SK-N-SH (cell line): ENCODE results near the gene IFT172. TPM values are rescaled to one million over a fixed set of nuclear protein-coding genes. Genes with fewer than 3 reads are reported as not detected.

Source experiments
- CTCF ChIA-PET: fragments of 300-600, 350-600 bp; formaldehyde crosslinking; extraction: SDS; loops from one replicate; lab custom pipeline; 2021; lab: Yijun Ruan, JAX
- POLR2A ChIA-PET: fragments of 350-600 bp; sonication (Branson Sonifier 250); formaldehyde crosslinking; extraction: SDS; loops from one replicate; lab custom pipeline; 2020; ENCODE audit warnings: antibody characterized with exemption, inconsistent platforms; lab: Yijun Ruan, JAX
- DNase-seq: peaks from one replicate; pipeline ENCODE4 v3.0.0; 2012
- H2AFZ ChIP-seq: fragments of 200-600 bp; sonication (generic); 2 replicates; pipeline ENCODE4 v1.8.1; 2016; ENCODE audit warnings: antibody characterized with exemption, mild to moderate bottlenecking, low read depth
- H3F3A ChIP-seq: fragments of 200-600 bp; sonication (generic); replicated peaks from 2 replicates; pipeline ENCODE3; 2016; ENCODE audit warnings: antibody characterized with exemption, mild to moderate bottlenecking; ENCODE audit not compliant: insufficient read depth
- H3K27ac ChIP-seq, 2 experiments: fragments of 200-500 bp in 1 of 2; fragments of 200-600 bp in 1 of 2; sonication (Bioruptor generic) in 1 of 2; sonication (generic), shearing (Covaris generic) in 1 of 2; 2 replicates each; pipeline versions ENCODE4 v1.5.1 to v1.6.1; 2014 to 2016; ENCODE audit warnings: low read depth in 2 of 2, inconsistent platforms in 1 of 2, low read length in 1 of 2, mild to moderate bottlenecking in 1 of 2, mixed read lengths in 1 of 2
- H3K27me3 ChIP-seq: fragments of 200-600 bp; sonication (generic), shearing (Covaris generic); 2 replicates; pipeline ENCODE4 v1.6.1; 2016; ENCODE audit warnings: mixed run types; ENCODE audit not compliant: insufficient read depth
- H3K36me3 ChIP-seq, 2 experiments: fragments of 200-500 bp in 1 of 2; fragments of 200-600 bp in 1 of 2; sonication (Bioruptor generic) in 1 of 2; sonication (generic) in 1 of 2; replicated peaks in 1 of 2; 2 replicates each; pipeline versions ENCODE3 to v1.5.1; 2014 to 2016; ENCODE audit warnings: low read length in 1 of 2, mild to moderate bottlenecking in 1 of 2; ENCODE audit not compliant: insufficient read depth in 2 of 2, control insufficient read depth in 1 of 2
- H3K4me1 ChIP-seq, 2 experiments: fragments of 200-500 bp in 1 of 2; fragments of 200-600 bp in 1 of 2; sonication (Bioruptor generic) in 1 of 2; sonication (generic), shearing (Covaris generic) in 1 of 2; 2 replicates each; pipeline versions ENCODE4 v1.5.1 to v1.6.1; 2014 to 2016; ENCODE audit warnings: low read depth in 1 of 2, low read length in 1 of 2, mixed run types in 1 of 2; ENCODE audit not compliant: insufficient read depth in 2 of 2, control insufficient read depth in 1 of 2
- H3K4me2 ChIP-seq: fragments of 200-600 bp; sonication (generic), shearing (Covaris generic); 2 replicates; pipeline ENCODE4 v1.6.1; 2017; ENCODE audit warnings: mixed run types
- H3K4me3 ChIP-seq, 2 experiments: fragments of 200-500 bp in 1 of 2; fragments of 200-600 bp in 1 of 2; sonication (Bioruptor generic) in 1 of 2; sonication (generic), shearing (Covaris generic) in 1 of 2; 2 replicates each; pipeline versions ENCODE4 v1.5.1 to v1.8.1; 2014 to 2016; ENCODE audit warnings: low read depth in 2 of 2, inconsistent platforms in 1 of 2, low read length in 1 of 2, mild to moderate bottlenecking in 1 of 2, mixed read lengths in 1 of 2, moderate library complexity in 1 of 2
- H3K79me2 ChIP-seq: fragments of 200-600 bp; sonication (generic); 2 replicates; pipeline ENCODE4 v1.8.1; 2017; ENCODE audit warnings: mild to moderate bottlenecking; ENCODE audit not compliant: insufficient read depth
- H3K9ac ChIP-seq: fragments of 200-600 bp; sonication (generic); 2 replicates; pipeline ENCODE4 v1.6.1; 2017; ENCODE audit warnings: mixed run types
- H3K9me2 ChIP-seq: fragments of 200-600 bp; sonication (generic); 2 replicates; pipeline ENCODE4 v1.6.1; 2017; ENCODE audit warnings: mixed run types
- H3K9me3 ChIP-seq: fragments of 200-600 bp; sonication (generic); 2 replicates; pipeline ENCODE4 v1.6.1; 2017; ENCODE audit warnings: mixed run types, mild to moderate bottlenecking, moderate library complexity
- H4K20me1 ChIP-seq: fragments of 200-600 bp; sonication (generic); 2 replicates; pipeline ENCODE4 v1.6.1; 2017; ENCODE audit warnings: mild to moderate bottlenecking, mixed run types; ENCODE audit not compliant: insufficient read depth
- EP300 ChIP-seq, 2 experiments: IDR thresholded peaks; 2 replicates each; pipeline versions ENCODE4 v1.4.0 to v1.6.1; 2012; ENCODE audit warnings: borderline replicate concordance in 1 of 2, low read depth in 1 of 2, low read length in 1 of 2
- EZH2phosphoT487 ChIP-seq: fragments of 200-600 bp; sonication (generic); IDR thresholded peaks from 2 replicates; pipeline ENCODE4 v1.6.1; 2017; ENCODE audit warnings: low read depth, mixed run types, mild to moderate bottlenecking, antibody characterized with exemption, moderate library complexity, borderline replicate concordance
- FOSL2 ChIP-seq: IDR thresholded peaks from 2 replicates; pipeline ENCODE4 v1.4.0; 2012; ENCODE audit warnings: low read depth, mild to moderate bottlenecking, moderate library complexity, borderline replicate concordance
- MAX ChIP-seq: IDR thresholded peaks from 2 replicates; pipeline ENCODE4 v1.4.0; 2012; ENCODE audit warnings: low read depth
- MEF2A ChIP-seq: IDR thresholded peaks from 2 replicates; pipeline ENCODE4 v1.4.0; 2012; ENCODE audit warnings: low read depth, borderline replicate concordance
- MXI1 ChIP-seq: IDR thresholded peaks from 2 replicates; pipeline ENCODE4 v1.6.1; 2012; ENCODE audit warnings: mild to moderate bottlenecking, low read depth, low read length, improper control_type of control experiment
- NFIC ChIP-seq: IDR thresholded peaks from 2 replicates; pipeline ENCODE4 v1.4.0; 2012; ENCODE audit warnings: borderline replicate concordance
- NRF1 ChIP-seq: IDR thresholded peaks from 2 replicates; pipeline ENCODE4 v1.6.1; 2012; ENCODE audit warnings: low read depth, mild to moderate bottlenecking, low read length
- PBX3 ChIP-seq: IDR thresholded peaks from 2 replicates; pipeline ENCODE4; 2012
- POLR2AphosphoS5 ChIP-seq: IDR thresholded peaks from 2 replicates; pipeline ENCODE4 v1.6.1; 2012; ENCODE audit warnings: low read depth, low read length
- RAD21 ChIP-seq: IDR thresholded peaks from 2 replicates; pipeline ENCODE4 v1.6.1; 2012; ENCODE audit warnings: mild to moderate bottlenecking, low read length
- RCOR1 ChIP-seq: fragments of 150-350 bp; IDR thresholded peaks from 2 replicates; pipeline ENCODE4 v1.6.1; 2017; ENCODE audit warnings: antibody characterized with exemption, low read length
- RFX5 ChIP-seq: IDR thresholded peaks from 2 replicates; pipeline ENCODE4 v1.6.1; 2012; ENCODE audit warnings: mild to moderate bottlenecking, improper control_type of control experiment, low read length
- RXRA ChIP-seq: IDR thresholded peaks from 2 replicates; pipeline ENCODE4 v1.4.0; 2012; ENCODE audit warnings: low read depth, mild to moderate bottlenecking, borderline replicate concordance
- SMC3 ChIP-seq: IDR thresholded peaks from 2 replicates; pipeline ENCODE4 v1.6.1; 2012; ENCODE audit warnings: low read depth, low read length, improper control_type of control experiment
- TEAD4 ChIP-seq: IDR thresholded peaks from 2 replicates; pipeline ENCODE4 v1.4.0; 2012; ENCODE audit warnings: mild to moderate bottlenecking, borderline replicate concordance; ENCODE audit not compliant: insufficient read depth
- YY1 ChIP-seq: IDR thresholded peaks from 2 replicates; pipeline ENCODE4 v1.4.0; 2012; ENCODE audit warnings: low read depth, mild to moderate bottlenecking
- WGBS: methylation state at CpG from one replicate; pipeline ENCODE4 v1.1.6; 2017; ENCODE audit warnings: low lambda C conversion rate; 5-methylcytosine and 5-hydroxymethylcytosine counted together
- polyA plus RNA-seq, 3 experiments: library from polyadenylated mRNA; depleted of rRNA; stranded (reverse); fragments of >200 nt; gene quantifications; 2 replicates each; pipeline ENCODE4 v1.2.3, GENCODE V29; 2012
- TF ChIP-seq, protein P1 (sequence below): fragments of 150-350 bp; IDR thresholded peaks from 2 replicates; pipeline ENCODE4 v1.6.1; 2016; ENCODE audit warnings: mild to moderate bottlenecking, low read depth, low read length
- TF ChIP-seq, protein P2 (sequence below): IDR thresholded peaks from 2 replicates; pipeline ENCODE4 v1.6.1; 2012; ENCODE audit warnings: mild to moderate bottlenecking, low read depth, low read length, moderate library complexity
- TF ChIP-seq, protein P3 (sequence below): fragments of 200-600 bp; sonication (generic); IDR thresholded peaks from 2 replicates; pipeline ENCODE4 v1.6.1; 2017; ENCODE audit warnings: antibody characterized with exemption, mild to moderate bottlenecking, moderate library complexity

The IFT172 gene
- polyA plus RNA-seq, 1 of the 3 experiments (the other 2 are of a cell fraction): 31.3 TPM

DNA sequence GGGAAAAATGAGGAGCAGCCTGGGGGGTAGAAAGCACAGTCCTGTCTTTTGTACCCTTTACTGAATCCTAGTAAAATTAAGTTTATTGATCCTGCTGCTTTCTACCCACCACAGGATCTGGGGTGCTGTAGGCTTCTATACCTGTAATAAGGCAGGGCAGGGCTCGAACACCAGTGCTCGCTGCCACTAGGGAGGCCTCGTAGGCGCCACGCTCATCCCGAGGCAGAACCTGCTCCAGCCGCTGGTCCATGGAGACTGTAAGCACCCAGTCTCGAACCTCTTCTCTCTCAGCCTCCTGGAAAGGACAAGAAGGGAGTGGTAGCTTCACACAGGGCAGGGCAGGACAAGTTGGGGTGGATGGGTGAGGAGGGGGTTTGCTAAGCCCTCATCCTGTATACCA is 44.4 kb downstream of the IFT172 start:
- CTCF ChIA-PET: interaction anchor here (1.0 to 1.6 kb wide), 3 partner anchors 14 to 239 kb away, joined by 3 to 6 read pairs (median 4); partner anchors contain the start of gene PPM1G

DNA sequence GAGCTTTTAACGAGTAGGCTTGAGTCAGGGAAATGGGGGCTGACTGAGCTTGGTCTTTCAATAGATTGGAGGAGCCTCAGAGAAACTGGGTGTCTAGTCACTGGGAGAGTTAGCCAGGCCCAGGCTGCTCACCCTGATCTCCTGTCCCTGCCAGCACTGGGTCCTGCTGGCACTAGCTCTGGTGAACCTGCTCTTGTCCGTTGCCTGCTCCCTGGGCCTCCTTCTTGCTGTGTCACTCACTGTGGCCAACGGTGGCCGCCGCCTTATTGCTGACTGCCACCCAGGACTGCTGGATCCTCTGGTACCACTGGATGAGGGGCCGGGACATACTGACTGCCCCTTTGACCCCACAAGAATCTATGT is 46.6 kb downstream of the IFT172 start:
- ChIA-PET CTCF (interaction anchor here (0.9 to 1.7 kb wide), 3 partner anchors 9 to 190 kb away, joined by 3 to 6 read pairs (median 3); no protein-coding TSS in a partner anchor), POLR2A (interaction anchor here (1.4 kb wide), 1 partner anchor 12 kb away, joined by 5 read pairs; no protein-coding TSS in a partner anchor)
- no peak overlapping the region for H3K27ac ChIP-seq
- H3F3A ChIP-seq: peaks cover 12% of the 10 kb centered on the region
- H3K36me3 ChIP-seq: peaks cover 30 to 54% of the 10 kb centered on the region in 2 experiments
- no peak overlapping the region for H2AFZ ChIP-seq
- 88% methylated on average over 6 of the region's 6 CpGs for WGBS
- H3K9me2 ChIP-seq: no peaks in the 10 kb centered on the region
- H3K4me2 ChIP-seq: no peak overlapping the region
- no peaks in the 10 kb centered on the region for H3K79me2 ChIP-seq
- H3K9me3 ChIP-seq: no peaks in the 10 kb centered on the region
- H3K9ac ChIP-seq: no peak overlapping the region
- no peaks in the 10 kb centered on the region for H4K20me1 ChIP-seq
- H3K27me3 ChIP-seq: no peaks in the 10 kb centered on the region
- H3K4me1 ChIP-seq: no peaks in the 10 kb centered on the region
- DNase-seq: no peak
- H3K4me3 ChIP-seq: no peak overlapping the region
- TF ChIP-seq RCOR1 (no peak), PBX3 (no peak), NFIC (no peak), EZH2phosphoT487 (no peak), MEF2A (no peak), MAX (no peak), POLR2AphosphoS5 (no peak), MXI1 (no peak), TEAD4 (no peak), RXRA (no peak), RAD21 (no peak), NRF1 (no peak), EP300 (IDR thresholded peaks at IDR 0.05; ENCODE audit: borderline replicate concordance in 1 of 2, low read depth in 1 of 2, low read length in 1 of 2) (no peak), SMC3 (no peak), FOSL2 (no peak), RFX5 (no peak)
- TF ChIP-seq, protein P1, sequence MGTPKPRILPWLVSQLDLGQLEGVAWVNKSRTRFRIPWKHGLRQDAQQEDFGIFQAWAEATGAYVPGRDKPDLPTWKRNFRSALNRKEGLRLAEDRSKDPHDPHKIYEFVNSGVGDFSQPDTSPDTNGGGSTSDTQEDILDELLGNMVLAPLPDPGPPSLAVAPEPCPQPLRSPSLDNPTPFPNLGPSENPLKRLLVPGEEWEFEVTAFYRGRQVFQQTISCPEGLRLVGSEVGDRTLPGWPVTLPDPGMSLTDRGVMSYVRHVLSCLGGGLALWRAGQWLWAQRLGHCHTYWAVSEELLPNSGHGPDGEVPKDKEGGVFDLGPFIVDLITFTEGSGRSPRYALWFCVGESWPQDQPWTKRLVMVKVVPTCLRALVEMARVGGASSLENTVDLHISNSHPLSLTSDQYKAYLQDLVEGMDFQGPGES: no peak
- TF ChIP-seq, protein P2, sequence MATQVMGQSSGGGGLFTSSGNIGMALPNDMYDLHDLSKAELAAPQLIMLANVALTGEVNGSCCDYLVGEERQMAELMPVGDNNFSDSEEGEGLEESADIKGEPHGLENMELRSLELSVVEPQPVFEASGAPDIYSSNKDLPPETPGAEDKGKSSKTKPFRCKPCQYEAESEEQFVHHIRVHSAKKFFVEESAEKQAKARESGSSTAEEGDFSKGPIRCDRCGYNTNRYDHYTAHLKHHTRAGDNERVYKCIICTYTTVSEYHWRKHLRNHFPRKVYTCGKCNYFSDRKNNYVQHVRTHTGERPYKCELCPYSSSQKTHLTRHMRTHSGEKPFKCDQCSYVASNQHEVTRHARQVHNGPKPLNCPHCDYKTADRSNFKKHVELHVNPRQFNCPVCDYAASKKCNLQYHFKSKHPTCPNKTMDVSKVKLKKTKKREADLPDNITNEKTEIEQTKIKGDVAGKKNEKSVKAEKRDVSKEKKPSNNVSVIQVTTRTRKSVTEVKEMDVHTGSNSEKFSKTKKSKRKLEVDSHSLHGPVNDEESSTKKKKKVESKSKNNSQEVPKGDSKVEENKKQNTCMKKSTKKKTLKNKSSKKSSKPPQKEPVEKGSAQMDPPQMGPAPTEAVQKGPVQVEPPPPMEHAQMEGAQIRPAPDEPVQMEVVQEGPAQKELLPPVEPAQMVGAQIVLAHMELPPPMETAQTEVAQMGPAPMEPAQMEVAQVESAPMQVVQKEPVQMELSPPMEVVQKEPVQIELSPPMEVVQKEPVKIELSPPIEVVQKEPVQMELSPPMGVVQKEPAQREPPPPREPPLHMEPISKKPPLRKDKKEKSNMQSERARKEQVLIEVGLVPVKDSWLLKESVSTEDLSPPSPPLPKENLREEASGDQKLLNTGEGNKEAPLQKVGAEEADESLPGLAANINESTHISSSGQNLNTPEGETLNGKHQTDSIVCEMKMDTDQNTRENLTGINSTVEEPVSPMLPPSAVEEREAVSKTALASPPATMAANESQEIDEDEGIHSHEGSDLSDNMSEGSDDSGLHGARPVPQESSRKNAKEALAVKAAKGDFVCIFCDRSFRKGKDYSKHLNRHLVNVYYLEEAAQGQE: no peak
- TF ChIP-seq, protein P3, sequence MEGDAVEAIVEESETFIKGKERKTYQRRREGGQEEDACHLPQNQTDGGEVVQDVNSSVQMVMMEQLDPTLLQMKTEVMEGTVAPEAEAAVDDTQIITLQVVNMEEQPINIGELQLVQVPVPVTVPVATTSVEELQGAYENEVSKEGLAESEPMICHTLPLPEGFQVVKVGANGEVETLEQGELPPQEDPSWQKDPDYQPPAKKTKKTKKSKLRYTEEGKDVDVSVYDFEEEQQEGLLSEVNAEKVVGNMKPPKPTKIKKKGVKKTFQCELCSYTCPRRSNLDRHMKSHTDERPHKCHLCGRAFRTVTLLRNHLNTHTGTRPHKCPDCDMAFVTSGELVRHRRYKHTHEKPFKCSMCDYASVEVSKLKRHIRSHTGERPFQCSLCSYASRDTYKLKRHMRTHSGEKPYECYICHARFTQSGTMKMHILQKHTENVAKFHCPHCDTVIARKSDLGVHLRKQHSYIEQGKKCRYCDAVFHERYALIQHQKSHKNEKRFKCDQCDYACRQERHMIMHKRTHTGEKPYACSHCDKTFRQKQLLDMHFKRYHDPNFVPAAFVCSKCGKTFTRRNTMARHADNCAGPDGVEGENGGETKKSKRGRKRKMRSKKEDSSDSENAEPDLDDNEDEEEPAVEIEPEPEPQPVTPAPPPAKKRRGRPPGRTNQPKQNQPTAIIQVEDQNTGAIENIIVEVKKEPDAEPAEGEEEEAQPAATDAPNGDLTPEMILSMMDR: no peak

More for the DNA sequence above, 44.4 kb downstream of the IFT172 start:
- Histone ChIP-seq H3K4me1 (no peaks in the 10 kb centered on the region), H3K79me2 (no peaks in the 10 kb centered on the region), H3K27ac (no peak overlapping the region), H3K4me3 (no peak overlapping the region), H4K20me1 (no peaks in the 10 kb centered on the region), H3K36me3 (peaks cover 19 to 58% of the 10 kb centered on the region in 2 experiments), H3K9me2 (no peaks in the 10 kb centered on the region), H3K9me3 (no peaks in the 10 kb centered on the region), H3F3A (no peaks in the 10 kb centered on the region), H3K4me2 (no peak overlapping the region), H3K27me3 (no peaks in the 10 kb centered on the region), H2AFZ (no peak overlapping the region), H3K9ac (no peak overlapping the region)
- no peak for TF ChIP-seq YY1
- TF ChIP-seq RCOR1: no peak
- POLR2A ChIA-PET: no interaction called here
- DNase-seq: no peak
- 89% methylated on average over 8 of the region's 8 CpGs for WGBS
